SK-N-SH (cell line): ENCODE data around the gene HOXD11. TPM values are rescaled to one million over a fixed set of nuclear protein-coding genes. Genes with fewer than 3 reads are reported as not detected.

Experiments used
- CTCF ChIA-PET: fragments of 300-600, 350-600 bp; formaldehyde crosslinking; extraction: SDS; loops from one replicate; lab custom pipeline; 2021; lab: Yijun Ruan, JAX
- POLR2A ChIA-PET: fragments of 350-600 bp; sonication (Branson Sonifier 250); formaldehyde crosslinking; extraction: SDS; loops from one replicate; lab custom pipeline; 2020; ENCODE audit warnings: antibody characterized with exemption, inconsistent platforms; lab: Yijun Ruan, JAX
- DNase-seq: peaks from one replicate; pipeline ENCODE4 v3.0.0; 2012
- H2AFZ ChIP-seq: fragments of 200-600 bp; sonication (generic); 2 replicates; pipeline ENCODE4 v1.8.1; 2016; ENCODE audit warnings: antibody characterized with exemption, mild to moderate bottlenecking, low read depth
- H3F3A ChIP-seq: fragments of 200-600 bp; sonication (generic); replicated peaks from 2 replicates; pipeline ENCODE3; 2016; ENCODE audit warnings: antibody characterized with exemption, mild to moderate bottlenecking; ENCODE audit not compliant: insufficient read depth
- H3K27ac ChIP-seq, 2 experiments: fragments of 200-500 bp in 1 of 2; fragments of 200-600 bp in 1 of 2; sonication (Bioruptor generic) in 1 of 2; sonication (generic), shearing (Covaris generic) in 1 of 2; 2 replicates each; pipeline versions ENCODE4 v1.5.1 to v1.6.1; 2014 to 2016; ENCODE audit warnings: low read depth in 2 of 2, inconsistent platforms in 1 of 2, low read length in 1 of 2, mild to moderate bottlenecking in 1 of 2, mixed read lengths in 1 of 2
- H3K27me3 ChIP-seq: fragments of 200-600 bp; sonication (generic), shearing (Covaris generic); 2 replicates; pipeline ENCODE4 v1.6.1; 2016; ENCODE audit warnings: mixed run types; ENCODE audit not compliant: insufficient read depth
- H3K36me3 ChIP-seq, 2 experiments: fragments of 200-500 bp in 1 of 2; fragments of 200-600 bp in 1 of 2; sonication (Bioruptor generic) in 1 of 2; sonication (generic) in 1 of 2; replicated peaks in 1 of 2; 2 replicates each; pipeline versions ENCODE3 to v1.5.1; 2014 to 2016; ENCODE audit warnings: low read length in 1 of 2, mild to moderate bottlenecking in 1 of 2; ENCODE audit not compliant: insufficient read depth in 2 of 2, control insufficient read depth in 1 of 2
- H3K4me1 ChIP-seq, 2 experiments: fragments of 200-500 bp in 1 of 2; fragments of 200-600 bp in 1 of 2; sonication (Bioruptor generic) in 1 of 2; sonication (generic), shearing (Covaris generic) in 1 of 2; 2 replicates each; pipeline versions ENCODE4 v1.5.1 to v1.6.1; 2014 to 2016; ENCODE audit warnings: low read depth in 1 of 2, low read length in 1 of 2, mixed run types in 1 of 2; ENCODE audit not compliant: insufficient read depth in 2 of 2, control insufficient read depth in 1 of 2
- H3K4me2 ChIP-seq: fragments of 200-600 bp; sonication (generic), shearing (Covaris generic); 2 replicates; pipeline ENCODE4 v1.6.1; 2017; ENCODE audit warnings: mixed run types
- H3K4me3 ChIP-seq, 2 experiments: fragments of 200-500 bp in 1 of 2; fragments of 200-600 bp in 1 of 2; sonication (Bioruptor generic) in 1 of 2; sonication (generic), shearing (Covaris generic) in 1 of 2; 2 replicates each; pipeline versions ENCODE4 v1.5.1 to v1.8.1; 2014 to 2016; ENCODE audit warnings: low read depth in 2 of 2, inconsistent platforms in 1 of 2, low read length in 1 of 2, mild to moderate bottlenecking in 1 of 2, mixed read lengths in 1 of 2, moderate library complexity in 1 of 2
- H3K79me2 ChIP-seq: fragments of 200-600 bp; sonication (generic); 2 replicates; pipeline ENCODE4 v1.8.1; 2017; ENCODE audit warnings: mild to moderate bottlenecking; ENCODE audit not compliant: insufficient read depth
- H3K9ac ChIP-seq: fragments of 200-600 bp; sonication (generic); 2 replicates; pipeline ENCODE4 v1.6.1; 2017; ENCODE audit warnings: mixed run types
- H3K9me2 ChIP-seq: fragments of 200-600 bp; sonication (generic); 2 replicates; pipeline ENCODE4 v1.6.1; 2017; ENCODE audit warnings: mixed run types
- H3K9me3 ChIP-seq: fragments of 200-600 bp; sonication (generic); 2 replicates; pipeline ENCODE4 v1.6.1; 2017; ENCODE audit warnings: mixed run types, mild to moderate bottlenecking, moderate library complexity
- H4K20me1 ChIP-seq: fragments of 200-600 bp; sonication (generic); 2 replicates; pipeline ENCODE4 v1.6.1; 2017; ENCODE audit warnings: mild to moderate bottlenecking, mixed run types; ENCODE audit not compliant: insufficient read depth
- CHD2 ChIP-seq: fragments of 150-350 bp; IDR thresholded peaks from 2 replicates; pipeline ENCODE4 v1.6.1; 2018; ENCODE audit warnings: low read length; ENCODE audit not compliant: partially characterized antibody
- CTCF ChIP-seq: fragments of 200-600 bp; sonication (generic); IDR thresholded peaks from 2 replicates; pipeline ENCODE4 v1.6.1; 2017; ENCODE audit warnings: antibody characterized with exemption, mild to moderate bottlenecking, moderate library complexity
- FOSL2 ChIP-seq: IDR thresholded peaks from 2 replicates; pipeline ENCODE4 v1.4.0; 2012; ENCODE audit warnings: low read depth, mild to moderate bottlenecking, moderate library complexity, borderline replicate concordance
- FOXM1 ChIP-seq: IDR thresholded peaks from 2 replicates; pipeline ENCODE4 v1.4.0; 2012; ENCODE audit warnings: low read depth, mild to moderate bottlenecking
- GABPA ChIP-seq: IDR thresholded peaks from 2 replicates; pipeline ENCODE4 v1.4.0; 2012; ENCODE audit warnings: low read depth, mild to moderate bottlenecking
- GATA2 ChIP-seq: sonication (generic); formaldehyde crosslinking; IDR thresholded peaks from 2 replicates; pipeline ENCODE4 v1.5.0; 2020; ENCODE audit warnings: mild to moderate bottlenecking, missing genetic modification reagents
- JUND ChIP-seq: IDR thresholded peaks from 2 replicates; pipeline ENCODE4 v1.4.0; 2012
- MAX ChIP-seq: IDR thresholded peaks from 2 replicates; pipeline ENCODE4 v1.4.0; 2012; ENCODE audit warnings: low read depth
- MEF2A ChIP-seq: IDR thresholded peaks from 2 replicates; pipeline ENCODE4 v1.4.0; 2012; ENCODE audit warnings: low read depth, borderline replicate concordance
- POLR2AphosphoS5 ChIP-seq: IDR thresholded peaks from 2 replicates; pipeline ENCODE4 v1.6.1; 2012; ENCODE audit warnings: low read depth, low read length
- RAD21 ChIP-seq: IDR thresholded peaks from 2 replicates; pipeline ENCODE4 v1.6.1; 2012; ENCODE audit warnings: mild to moderate bottlenecking, low read length
- RCOR1 ChIP-seq: fragments of 150-350 bp; IDR thresholded peaks from 2 replicates; pipeline ENCODE4 v1.6.1; 2017; ENCODE audit warnings: antibody characterized with exemption, low read length
- RFX5 ChIP-seq: IDR thresholded peaks from 2 replicates; pipeline ENCODE4 v1.6.1; 2012; ENCODE audit warnings: mild to moderate bottlenecking, improper control_type of control experiment, low read length
- RXRA ChIP-seq: IDR thresholded peaks from 2 replicates; pipeline ENCODE4 v1.4.0; 2012; ENCODE audit warnings: low read depth, mild to moderate bottlenecking, borderline replicate concordance
- SMC3 ChIP-seq: IDR thresholded peaks from 2 replicates; pipeline ENCODE4 v1.6.1; 2012; ENCODE audit warnings: low read depth, low read length, improper control_type of control experiment
- TAF1 ChIP-seq: IDR thresholded peaks from 2 replicates; pipeline ENCODE4 v1.6.1; 2012; ENCODE audit warnings: low read depth, mild to moderate bottlenecking, low read length, moderate library complexity, borderline replicate concordance
- TCF12 ChIP-seq: IDR thresholded peaks from 2 replicates; pipeline ENCODE4 v1.4.0; 2012
- USF2 ChIP-seq: fragments of 150-350 bp; IDR thresholded peaks from 2 replicates; pipeline ENCODE4 v1.6.1; 2017; ENCODE audit warnings: antibody characterized with exemption, low read length, low read depth, borderline replicate concordance
- ZBTB33 ChIP-seq: IDR thresholded peaks from 2 replicates; pipeline ENCODE4 v1.4.0; 2012; ENCODE audit warnings: low read depth, borderline replicate concordance
- WGBS: methylation state at CpG from one replicate; pipeline ENCODE4 v1.1.6; 2017; ENCODE audit warnings: low lambda C conversion rate; 5-methylcytosine and 5-hydroxymethylcytosine counted together
- polyA plus RNA-seq, 3 experiments: library from polyadenylated mRNA; depleted of rRNA; stranded (reverse); fragments of >200 nt; gene quantifications; 2 replicates each; pipeline ENCODE4 v1.2.3, GENCODE V29; 2012
- TF ChIP-seq, protein P1 (sequence below): IDR thresholded peaks from 2 replicates; pipeline ENCODE4 v1.4.0; 2012; ENCODE audit warnings: low read depth, borderline replicate concordance
- TF ChIP-seq, protein P2 (sequence below): fragments of 150-350 bp; IDR thresholded peaks from 2 replicates; pipeline ENCODE4 v1.6.1; 2016; ENCODE audit warnings: mild to moderate bottlenecking, low read depth, low read length

HOXD11 gene
- polyA plus RNA-seq, 1 of the 3 experiments (the other 2 are of a cell fraction), result not detected

- Histone ChIP-seq H3K9ac (no peak overlapping the region), H3K9me2 (no peaks in the 10 kb centered on the region), H3K4me1 (peaks cover 0 to 6% of the 10 kb centered on the region in 2 experiments; a peak in 1 of 4 replicates), H3K36me3 (no peaks in the 10 kb centered on the region), H3K9me3 (no peaks in the 10 kb centered on the region), H2AFZ (no peak overlapping the region), H3K27ac (no peak overlapping the region), H3K4me2 (no peak overlapping the region), H3K4me3 (no peak overlapping the region), H3F3A (peaks cover 3% of the 10 kb centered on the region), H3K27me3 (peaks cover 25% of the 10 kb centered on the region), H3K79me2 (no peaks in the 10 kb centered on the region), H4K20me1 (no peaks in the 10 kb centered on the region)
- TF ChIP-seq GATA2 (CRISPR knock-in tag) (no peak), SMC3 (no peak), CHD2 (no peak), RXRA (no peak), RFX5 (no peak), FOSL2 (no peak), GABPA (no peak), FOXM1 (no peak), USF2 (no peak), TAF1 (no peak), POLR2AphosphoS5 (no peak), RAD21 (no peak), MAX (no peak), MEF2A (no peak), RCOR1 (no peak)
- TF ChIP-seq, protein P1, sequence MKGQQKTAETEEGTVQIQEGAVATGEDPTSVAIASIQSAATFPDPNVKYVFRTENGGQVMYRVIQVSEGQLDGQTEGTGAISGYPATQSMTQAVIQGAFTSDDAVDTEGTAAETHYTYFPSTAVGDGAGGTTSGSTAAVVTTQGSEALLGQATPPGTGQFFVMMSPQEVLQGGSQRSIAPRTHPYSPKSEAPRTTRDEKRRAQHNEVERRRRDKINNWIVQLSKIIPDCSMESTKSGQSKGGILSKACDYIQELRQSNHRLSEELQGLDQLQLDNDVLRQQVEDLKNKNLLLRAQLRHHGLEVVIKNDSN, result no peak
- ChIA-PET CTCF (interaction anchor here (0.6 to 3.3 kb wide), 6 partner anchors 10 to 660 kb away, joined by 3 to 10 read pairs (median 4); partner anchors contain the start of gene HOXD13), POLR2A (no interaction called here)
- WGBS, result 60% methylated on average over 15 of the region's 15 CpGs
- DNase-seq, result no peak
These were observed 31.6 kb upstream of the HOXD11 start for GRCh38 chr2:176075481-176075880.

DNA sequence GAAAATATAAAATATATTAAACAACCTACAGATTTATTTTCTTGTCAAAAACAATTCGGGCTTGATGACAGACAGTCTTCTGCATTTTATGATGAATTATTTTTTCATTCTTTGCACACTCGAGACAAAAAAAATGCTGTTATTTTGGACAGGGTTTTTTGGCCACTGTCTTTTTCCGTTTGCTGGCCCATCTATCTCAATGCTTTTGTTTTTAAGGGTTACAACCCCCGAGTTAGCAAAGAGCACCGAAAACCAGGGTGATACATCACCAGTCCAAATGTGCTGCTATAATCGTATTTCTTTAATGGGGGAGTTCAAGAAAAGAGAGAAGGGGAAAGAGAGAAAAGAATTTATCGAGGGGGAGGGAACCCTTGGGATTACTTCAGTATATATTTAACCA is 31.0 kb upstream of the HOXD11 start:
- CTCF ChIA-PET, result interaction anchor here (0.6 to 1.6 kb wide), 3 partner anchors 16 to 709 kb away, joined by 3 to 4 read pairs (median 3); partner anchors contain the start of gene HOXD13
- H3K27me3 ChIP-seq, result peaks cover 31% of the 10 kb centered on the region
- no peak for TF ChIP-seq GABPA
- no peak for TF ChIP-seq CTCF
- no peak for TF ChIP-seq JUND
- no peak for TF ChIP-seq RXRA
- TF ChIP-seq TCF12, result no peak
- TF ChIP-seq ZBTB33, result no peak
- no peak for TF ChIP-seq FOSL2
- TF ChIP-seq POLR2AphosphoS5, result no peak
- TF ChIP-seq, protein P2, sequence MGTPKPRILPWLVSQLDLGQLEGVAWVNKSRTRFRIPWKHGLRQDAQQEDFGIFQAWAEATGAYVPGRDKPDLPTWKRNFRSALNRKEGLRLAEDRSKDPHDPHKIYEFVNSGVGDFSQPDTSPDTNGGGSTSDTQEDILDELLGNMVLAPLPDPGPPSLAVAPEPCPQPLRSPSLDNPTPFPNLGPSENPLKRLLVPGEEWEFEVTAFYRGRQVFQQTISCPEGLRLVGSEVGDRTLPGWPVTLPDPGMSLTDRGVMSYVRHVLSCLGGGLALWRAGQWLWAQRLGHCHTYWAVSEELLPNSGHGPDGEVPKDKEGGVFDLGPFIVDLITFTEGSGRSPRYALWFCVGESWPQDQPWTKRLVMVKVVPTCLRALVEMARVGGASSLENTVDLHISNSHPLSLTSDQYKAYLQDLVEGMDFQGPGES, result no peak

More for the DNA sequence above, 31.0 kb upstream of the HOXD11 start:
- no peak overlapping the region for H2AFZ ChIP-seq
- no peak overlapping the region for H3K4me3 ChIP-seq
- H3F3A ChIP-seq, result peaks cover 3% of the 10 kb centered on the region
- peaks cover 0 to 10% of the 10 kb centered on the region in 2 experiments; a peak in 1 of 4 replicates for H3K4me1 ChIP-seq
- H3K9me2 ChIP-seq, result no peaks in the 10 kb centered on the region
- POLR2A ChIA-PET, result no interaction called here
- H3K79me2 ChIP-seq, result no peaks in the 10 kb centered on the region
- no peak for DNase-seq
- H4K20me1 ChIP-seq, result peaks cover 4% of the 10 kb centered on the region; the same call in 1 of the 2 replicates
- H3K9me3 ChIP-seq, result no peaks in the 10 kb centered on the region
- H3K4me2 ChIP-seq, result no peak overlapping the region
- H3K9ac ChIP-seq, result no peak overlapping the region
- H3K27ac ChIP-seq, result no peak overlapping the region
- WGBS, result 20% methylated on average over 7 of the region's 7 CpGs
- no peaks in the 10 kb centered on the region for H3K36me3 ChIP-seq
